ENCODE results near the gene FASTKD1. TPM values are rescaled to one million over a fixed set of nuclear protein-coding genes. Genes with fewer than 3 reads are reported as not detected.

FASTKD1 gene
- total RNA-seq, 4 donors from 2014 or later = 12.8 to 38.5 (median 21.2) TPM

GRCh38 chr2:169599568-169599967 is 25.9 kb upstream of the FASTKD1 start:
- TF ChIP-seq, protein P1, sequence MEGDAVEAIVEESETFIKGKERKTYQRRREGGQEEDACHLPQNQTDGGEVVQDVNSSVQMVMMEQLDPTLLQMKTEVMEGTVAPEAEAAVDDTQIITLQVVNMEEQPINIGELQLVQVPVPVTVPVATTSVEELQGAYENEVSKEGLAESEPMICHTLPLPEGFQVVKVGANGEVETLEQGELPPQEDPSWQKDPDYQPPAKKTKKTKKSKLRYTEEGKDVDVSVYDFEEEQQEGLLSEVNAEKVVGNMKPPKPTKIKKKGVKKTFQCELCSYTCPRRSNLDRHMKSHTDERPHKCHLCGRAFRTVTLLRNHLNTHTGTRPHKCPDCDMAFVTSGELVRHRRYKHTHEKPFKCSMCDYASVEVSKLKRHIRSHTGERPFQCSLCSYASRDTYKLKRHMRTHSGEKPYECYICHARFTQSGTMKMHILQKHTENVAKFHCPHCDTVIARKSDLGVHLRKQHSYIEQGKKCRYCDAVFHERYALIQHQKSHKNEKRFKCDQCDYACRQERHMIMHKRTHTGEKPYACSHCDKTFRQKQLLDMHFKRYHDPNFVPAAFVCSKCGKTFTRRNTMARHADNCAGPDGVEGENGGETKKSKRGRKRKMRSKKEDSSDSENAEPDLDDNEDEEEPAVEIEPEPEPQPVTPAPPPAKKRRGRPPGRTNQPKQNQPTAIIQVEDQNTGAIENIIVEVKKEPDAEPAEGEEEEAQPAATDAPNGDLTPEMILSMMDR (IDR thresholded peaks at IDR 0.05; ENCODE audit: low read depth) = no peak

DNA sequence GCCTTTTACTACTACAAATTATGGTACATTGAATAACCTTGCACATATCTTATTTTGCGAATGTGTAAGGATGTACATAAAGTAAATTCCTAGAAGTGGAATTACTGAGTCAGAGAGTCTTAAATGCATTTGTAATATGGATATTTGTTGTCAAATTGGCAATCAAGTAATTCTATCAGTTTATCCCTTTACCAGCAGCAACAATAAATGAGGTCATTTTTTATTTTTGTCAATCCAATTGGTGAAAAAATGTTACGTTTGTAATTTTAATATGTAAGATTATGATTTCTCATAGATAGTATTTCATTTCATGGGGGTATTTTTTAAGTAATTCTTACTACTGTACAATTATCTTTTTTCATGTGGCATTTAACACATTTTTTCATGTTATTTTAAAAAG is 25.3 kb upstream of the FASTKD1 start:
- TF ChIP-seq, protein P1 (IDR thresholded peaks at IDR 0.05; ENCODE audit: low read depth) = no peak

DNA sequence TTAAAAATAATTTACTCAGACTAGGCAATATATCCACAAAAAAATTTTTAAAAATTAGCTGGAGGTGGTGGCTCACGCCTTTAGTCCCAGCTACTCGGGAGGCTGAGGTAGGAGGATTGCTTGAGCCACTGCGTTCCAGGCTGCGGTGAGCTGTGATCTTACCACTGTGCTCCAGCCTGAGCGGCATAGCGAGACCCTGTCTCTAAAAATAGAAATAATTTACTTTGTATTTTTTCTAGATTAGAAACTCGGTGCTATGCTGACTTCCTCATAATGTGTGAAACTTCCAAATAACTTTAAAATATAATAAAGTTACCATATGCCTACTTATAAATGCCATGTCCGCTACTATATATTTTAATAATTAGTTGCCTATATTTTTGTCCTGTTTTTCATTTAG is 17.1 kb upstream of the FASTKD1 start:
- TF ChIP-seq, protein P1 (IDR thresholded peaks at IDR 0.05; ENCODE audit: low read depth) = no peak

- TF ChIP-seq, protein P1 (IDR thresholded peaks at IDR 0.05; ENCODE audit: low read depth) = no peak
These were observed 12.0 kb upstream of the FASTKD1 start for GRCh38 chr2:169585673-169586072.

DNA sequence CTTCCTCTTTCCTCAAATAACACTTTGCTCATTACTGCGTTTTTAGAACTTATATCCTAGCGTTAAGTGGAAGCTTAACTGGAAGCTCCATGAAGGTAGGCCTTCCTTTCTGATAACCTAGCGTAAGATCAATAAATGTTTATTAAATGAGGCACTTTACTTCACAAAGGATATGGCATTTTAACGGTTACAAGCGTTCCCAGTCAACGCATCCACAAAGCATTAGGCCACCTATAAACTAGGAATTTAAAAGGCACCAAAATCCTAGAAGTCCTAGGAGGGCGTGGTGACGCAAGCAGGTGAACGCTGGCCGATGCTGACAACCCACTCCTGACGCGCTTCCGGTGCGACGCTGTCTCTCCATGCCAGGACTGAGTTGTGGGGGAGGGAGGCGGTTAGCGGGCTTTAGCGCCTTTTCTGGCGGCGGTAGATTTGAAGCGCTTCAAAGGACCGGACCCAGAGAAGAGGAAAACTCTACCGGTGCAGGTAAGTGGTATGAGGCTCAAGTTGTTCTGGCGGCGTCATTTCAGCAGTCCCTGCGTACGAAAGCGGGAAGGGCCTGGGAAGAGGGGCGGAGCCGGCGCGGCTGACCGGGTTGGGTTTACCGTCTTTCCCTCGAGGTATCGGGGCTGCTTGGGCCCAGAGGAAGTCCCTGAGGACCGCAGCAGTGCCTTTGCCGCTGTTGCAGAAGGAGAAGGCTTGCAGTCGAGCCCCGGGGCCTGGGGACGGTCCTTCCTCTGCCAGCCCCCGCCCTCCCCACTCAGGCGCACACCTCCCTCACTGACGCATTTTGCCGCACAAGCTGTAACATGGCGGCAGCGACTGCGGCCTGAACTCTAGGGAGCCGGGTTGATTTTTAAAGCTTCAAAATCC is 10.6 kb upstream of the FASTKD1 start, which contains the start of gene PPIG:
PPIG (plus strand) TSS at position 347 of the 873 bp plus-strand sequence. CDS start 19,691 bp downstream, outside the sequence.
- TF ChIP-seq, protein P1 (IDR thresholded peaks at IDR 0.05; ENCODE audit: low read depth) = no peak

GRCh38 chr2:169583518-169583917 is 9.9 kb upstream of the FASTKD1 start:
- TF ChIP-seq, protein P1 (IDR thresholded peaks at IDR 0.05; ENCODE audit: low read depth) = no peak

DNA sequence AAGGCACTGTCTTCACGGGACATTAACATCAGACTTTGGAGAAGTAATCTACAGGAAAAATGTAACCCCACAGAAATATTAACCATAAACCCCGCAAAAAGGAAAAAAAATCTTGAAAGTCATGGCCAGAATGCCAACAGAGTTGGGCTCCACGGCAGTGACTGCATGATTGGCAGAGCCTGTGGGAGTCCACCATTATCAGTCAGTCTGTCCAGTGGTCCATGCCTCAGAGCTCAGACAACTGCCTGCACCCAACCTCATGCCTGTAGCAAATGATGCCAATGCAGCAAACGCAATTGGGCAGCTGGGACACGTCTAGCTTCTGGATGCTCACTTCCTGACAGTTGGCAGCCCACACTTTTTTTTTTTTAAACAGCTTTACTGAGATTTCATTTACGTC is 5.4 kb upstream of the FASTKD1 start:
- TF ChIP-seq, protein P1 (IDR thresholded peaks at IDR 0.05; ENCODE audit: low read depth) = no peak
